ENCODE measurements around the gene INIP.

DNA sequence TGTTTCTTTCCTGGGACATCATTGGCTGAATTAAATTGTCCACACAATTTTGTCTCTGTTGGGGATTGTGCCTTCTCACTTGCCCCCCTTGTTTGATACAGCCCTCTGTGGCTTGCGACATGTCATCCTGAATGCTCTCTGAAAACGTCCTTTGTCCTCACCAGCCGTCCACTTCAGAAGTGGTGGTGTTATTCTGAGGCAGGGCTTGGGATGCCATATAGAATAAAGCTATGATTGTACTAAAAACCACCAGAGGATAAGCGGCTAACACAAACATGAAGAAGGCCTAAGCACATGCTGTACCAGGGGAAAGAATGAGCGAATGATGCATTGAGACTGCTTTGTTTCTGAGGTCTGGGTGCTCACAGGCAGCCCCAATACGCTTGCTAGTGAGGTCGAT lies 29.2 kb upstream of the INIP start:
- TF ChIP-seq GATA2 (IDR thresholded peaks at IDR 0.05; ENCODE audit: low read depth, low read length): no peak
- TF ChIP-seq GATA3 (IDR thresholded peaks at IDR 0.05; ENCODE audit: low read depth, low read length): no peak
